Heart right ventricle (tissue), 16 donors: ENCODE data around the gene HTT. TPM values are rescaled to one million over a fixed set of nuclear protein-coding genes. Genes with fewer than 3 reads are reported as not detected.

Experiments
- ATAC-seq, 8 donors: fragments of 200-7000 bp; cut with Tn5 transposase; one replicate each; pipeline ENCODE4 v1.9.1; 2020; ENCODE audit warnings: mild to moderate bottlenecking in 8 of 8, moderate library complexity in 8 of 8, moderate number of reproducible peaks in 1 of 8
- DNase-seq, 2 donors: peaks; one replicate each; pipeline ENCODE4 v3.0.0-alpha.2; 2020
- H3K27ac ChIP-seq, 10 donors: fragments of 200-600 bp; sonication (generic) in 2 of 10; one replicate each; pipeline versions ENCODE4 v1.5.0 to v1.8.0; 2020 to 2022; ENCODE audit warnings: mild to moderate bottlenecking in 3 of 10
- H3K27me3 ChIP-seq, 7 donors: fragments of 200-600 bp; one replicate each; pipeline ENCODE4 v1.8.0; 2021 to 2022; ENCODE audit warnings: mild to moderate bottlenecking in 2 of 7
- H3K36me3 ChIP-seq, 9 donors: fragments of 200-600 bp; sonication (generic) in 1 of 9; one replicate each; pipeline versions ENCODE4 v1.5.0 to v1.8.0; 2020 to 2022; ENCODE audit warnings: mild to moderate bottlenecking in 2 of 9
- H3K4me1 ChIP-seq, 9 donors: fragments of 200-600 bp; sonication (generic) in 1 of 9; one replicate each; pipeline versions ENCODE4 v1.5.0 to v1.8.0; 2020 to 2022; ENCODE audit warnings: mild to moderate bottlenecking in 4 of 9
- H3K4me3 ChIP-seq, 10 donors: fragments of 200-600 bp; sonication (generic) in 2 of 10; one replicate each; pipeline versions ENCODE4 v1.5.0 to v1.8.0; 2020 to 2022; ENCODE audit warnings: mild to moderate bottlenecking in 7 of 10, moderate library complexity in 2 of 10
- H3K9me3 ChIP-seq, 11 donors: fragments of 200-600 bp in 10 of 11; sonication (generic) in 2 of 11; one replicate each; pipeline versions ENCODE4 v1.5.0 to v1.8.0; 2013 to 2022; ENCODE audit warnings: mild to moderate bottlenecking in 2 of 11, control low read depth in 1 of 11, moderate library complexity in 1 of 11
- WGBS, 2 donors: extraction: QIAGEN DNeasy Blood & Tissue Kit; methylation state at CpG; one replicate each; pipeline ENCODE4 v1.1.7; 2013; ENCODE audit warnings: inconsistent platforms in 1 of 2; 5-methylcytosine and 5-hydroxymethylcytosine counted together
- intact Hi-C, 10 donors: fragments of 100-400 bp; cut with DNase I; formaldehyde crosslinking; loops; one replicate each; pipeline versions ENCODE4 v1.11.1 to v1.14.2; 2022
- polyA plus RNA-seq, 2 donors: library from polyadenylated mRNA; stranded (reverse); fragments of 200-250 nt; gene quantifications; one replicate each; pipeline ENCODE4 v1.2.3, GENCODE V29; 2013
- total RNA-seq, 10 donors: library from RNA; stranded (reverse); fragmentation: NEBNext Ultra II Directional in 3 of 10; extraction: Animal tissue kit (Norgen Biotek cat#: 25700) in 3 of 10; gene quantifications; one replicate each; pipeline versions ENCODE4 v1.2.1 to v1.2.4, GENCODE V29; 2021 to 2023
- TF ChIP-seq, protein P1 (sequence below), 9 donors: fragments of 200-600 bp; sonication (generic) in 2 of 9; IDR thresholded peaks; one replicate each; pipeline versions ENCODE4 v1.5.0 to v1.8.0; 2021 to 2022; ENCODE audit warnings: antibody characterized with exemption in 9 of 9, mild to moderate bottlenecking in 5 of 9, moderate library complexity in 1 of 9
- donor health status: Arrhythmogenic right ventricular cardiomyopathy.
- donor health status: ischemic (EF 13 %, LVEDD 7.1; RV severe dilation, severe dysfunction).
- donor health status: healthy with polysubstance abuse.
- donor health status: DM: no; HTN: yes; CAD: no.
- donor health status: DM: no; HTN: no; CAD: no.
- donor health status: ischemic (EF 25% LVEDD 6.9; RV normal size, moderate dysfunction).
- donor health status: ischemic (EF 25% LVEDD 5.7; RV mildly dilated, moderate dysfunction).
- donor health status: healthy.
- donor health status: DM: yes; HTN: yes; CAD: no.
- donor health status: Ischemic cardiomyopathy.
- donor health status: ischemic (EF 35%, LVEDD 5.7; RV mildly dilated, moderate dysfunction).
- donor health status: nonischemic (EF 11% LVEDD 7.7; RV severe dilation, severe dysfunction).
- donor health status: DM: yes; HTN: yes; CAD: no.
- donor health status: PGD.
- donor health status: ischemic (EF 29% LVEDD 5.4; RV normal size, mild dysfunction).
- donor health status: nonischemic (EF 23%, LVEDD 6.1; RV moderate dilation, normal function).

Gene HTT
- total and polyA plus RNA-seq, 12 donors = 6.3 to 34.0 (median 24.1) TPM

DNA sequence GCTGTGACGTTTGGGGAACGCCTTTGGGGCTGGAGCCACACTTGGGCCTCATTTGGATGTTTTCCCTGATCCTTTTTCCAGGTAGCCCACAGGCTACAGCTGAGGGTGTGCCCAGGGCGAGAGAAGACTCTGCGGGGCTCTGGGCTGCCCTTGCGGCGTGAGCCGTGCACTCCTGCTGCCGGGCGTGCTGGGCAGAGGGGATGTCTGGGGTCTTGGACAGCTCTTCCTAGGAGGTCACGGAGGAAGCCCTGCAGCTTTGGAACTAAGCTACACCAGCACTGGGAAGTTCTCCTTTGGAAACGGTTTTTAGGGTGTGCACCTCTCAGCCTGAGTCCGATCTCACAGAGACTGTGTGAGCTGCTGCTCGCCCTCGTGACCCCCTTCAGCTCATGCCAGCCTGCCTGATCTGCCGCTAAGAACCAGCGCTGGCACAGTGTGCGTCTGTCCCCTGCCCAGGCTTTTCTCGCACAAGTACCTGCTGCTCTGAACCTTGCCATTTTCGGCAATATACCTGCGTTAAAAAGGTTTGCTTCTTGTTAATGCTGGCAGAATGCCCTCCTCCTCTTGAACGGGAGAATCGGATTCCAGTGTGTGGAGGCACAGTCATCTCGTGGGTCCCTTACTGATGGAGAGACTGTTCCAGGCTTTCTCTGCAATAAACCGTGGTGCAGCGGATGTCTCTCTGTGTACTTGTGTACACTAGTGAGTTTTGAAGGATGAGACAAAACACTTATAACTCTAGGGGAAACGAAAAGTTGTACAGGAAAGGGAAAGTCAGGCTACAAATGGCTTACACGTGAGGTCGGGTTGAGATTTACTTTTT is 188.8 kb downstream of the HTT start:
- ATAC-seq = peak in 2 of 8 donors; percentile 18 to 45
- Histone ChIP-seq H3K36me3 (no peaks in the 10 kb centered on the region), H3K27me3 (no peaks in the 10 kb centered on the region), H3K4me3 (no peak overlapping the region), H3K27ac (no peak overlapping the region), H3K4me1 (no peaks in the 10 kb centered on the region), H3K9me3 (peaks cover 0 to 4% (median 0%) of the 10 kb centered on the region in 11 donors)
- intact Hi-C loops = no loop called here
- DNase-seq = peak in 1 of 2 donors; percentile 1
- 85 to 87% methylated on average over 28 of the region's 28 CpGs for WGBS, 2 donors
- TF ChIP-seq, protein P1, sequence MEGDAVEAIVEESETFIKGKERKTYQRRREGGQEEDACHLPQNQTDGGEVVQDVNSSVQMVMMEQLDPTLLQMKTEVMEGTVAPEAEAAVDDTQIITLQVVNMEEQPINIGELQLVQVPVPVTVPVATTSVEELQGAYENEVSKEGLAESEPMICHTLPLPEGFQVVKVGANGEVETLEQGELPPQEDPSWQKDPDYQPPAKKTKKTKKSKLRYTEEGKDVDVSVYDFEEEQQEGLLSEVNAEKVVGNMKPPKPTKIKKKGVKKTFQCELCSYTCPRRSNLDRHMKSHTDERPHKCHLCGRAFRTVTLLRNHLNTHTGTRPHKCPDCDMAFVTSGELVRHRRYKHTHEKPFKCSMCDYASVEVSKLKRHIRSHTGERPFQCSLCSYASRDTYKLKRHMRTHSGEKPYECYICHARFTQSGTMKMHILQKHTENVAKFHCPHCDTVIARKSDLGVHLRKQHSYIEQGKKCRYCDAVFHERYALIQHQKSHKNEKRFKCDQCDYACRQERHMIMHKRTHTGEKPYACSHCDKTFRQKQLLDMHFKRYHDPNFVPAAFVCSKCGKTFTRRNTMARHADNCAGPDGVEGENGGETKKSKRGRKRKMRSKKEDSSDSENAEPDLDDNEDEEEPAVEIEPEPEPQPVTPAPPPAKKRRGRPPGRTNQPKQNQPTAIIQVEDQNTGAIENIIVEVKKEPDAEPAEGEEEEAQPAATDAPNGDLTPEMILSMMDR (IDR thresholded peaks at IDR 0.05) = no peak

DNA sequence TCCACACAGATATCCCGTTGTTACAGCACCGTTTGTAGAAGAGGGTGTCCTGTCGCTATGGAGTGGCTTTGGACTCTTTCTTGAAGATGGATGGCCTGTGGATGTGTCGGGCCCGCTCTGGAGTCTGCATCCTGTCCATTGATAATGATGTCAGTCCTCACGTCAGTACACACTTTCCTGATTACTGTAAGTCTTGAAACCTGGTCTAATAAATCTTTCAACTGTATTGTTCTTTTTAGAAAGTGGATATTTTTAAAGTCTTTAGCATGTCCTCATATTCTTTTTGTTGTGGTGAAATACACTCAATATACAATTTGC is 189.4 kb downstream of the HTT start:
- no peaks in the 10 kb centered on the region for H3K27me3 ChIP-seq
- no peak overlapping the region for H3K27ac ChIP-seq
- no peaks in the 10 kb centered on the region for H3K4me1 ChIP-seq
- ATAC-seq = no peak
- peaks cover 0 to 4% (median 0%) of the 10 kb centered on the region in 11 donors for H3K9me3 ChIP-seq
- no peaks in the 10 kb centered on the region for H3K36me3 ChIP-seq
- no peak for DNase-seq
- no peak overlapping the region for H3K4me3 ChIP-seq
- WGBS, 2 donors = 61% methylated on average over 6 of the region's 6 CpGs
- TF ChIP-seq, protein P1 (IDR thresholded peaks at IDR 0.05) = no peak
- intact Hi-C loops = no loop called here

DNA sequence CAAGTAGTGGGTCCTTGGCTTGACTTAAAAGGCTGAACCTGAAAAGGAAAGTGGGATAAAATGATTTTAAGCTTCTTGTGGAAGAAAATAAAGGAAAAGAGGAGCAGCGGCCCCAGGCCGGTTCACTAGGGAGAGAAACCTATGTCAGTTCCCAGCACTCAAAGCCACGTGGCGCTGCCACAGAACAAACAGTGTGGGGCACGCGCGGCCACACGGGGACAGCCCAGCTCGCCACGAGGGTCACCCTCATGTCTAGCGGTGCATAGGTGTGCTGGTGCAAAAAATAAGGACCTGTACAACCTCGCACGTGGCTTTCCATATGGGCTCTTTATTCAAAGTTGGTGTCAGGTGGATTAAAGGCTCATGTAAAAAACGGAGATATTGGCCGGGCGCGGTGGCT is 191.6 kb downstream of the HTT start:
- intact Hi-C loops = no loop called here
- DNase-seq = peak in 1 of 2 donors; percentile 1
- TF ChIP-seq, protein P1 (IDR thresholded peaks at IDR 0.05) = no peak
- H3K27me3 ChIP-seq = no peaks in the 10 kb centered on the region
- no peaks in the 10 kb centered on the region for H3K9me3 ChIP-seq
- no peak overlapping the region for H3K4me3 ChIP-seq
- no peak overlapping the region for H3K27ac ChIP-seq
- no peak for ATAC-seq
- WGBS, 2 donors = 96 to 99% methylated on average over 17 of the region's 17 CpGs
- H3K4me1 ChIP-seq = peaks cover 0 to 11% (median 0%) of the 10 kb centered on the region in 9 donors
- H3K36me3 ChIP-seq = no peaks in the 10 kb centered on the region

DNA sequence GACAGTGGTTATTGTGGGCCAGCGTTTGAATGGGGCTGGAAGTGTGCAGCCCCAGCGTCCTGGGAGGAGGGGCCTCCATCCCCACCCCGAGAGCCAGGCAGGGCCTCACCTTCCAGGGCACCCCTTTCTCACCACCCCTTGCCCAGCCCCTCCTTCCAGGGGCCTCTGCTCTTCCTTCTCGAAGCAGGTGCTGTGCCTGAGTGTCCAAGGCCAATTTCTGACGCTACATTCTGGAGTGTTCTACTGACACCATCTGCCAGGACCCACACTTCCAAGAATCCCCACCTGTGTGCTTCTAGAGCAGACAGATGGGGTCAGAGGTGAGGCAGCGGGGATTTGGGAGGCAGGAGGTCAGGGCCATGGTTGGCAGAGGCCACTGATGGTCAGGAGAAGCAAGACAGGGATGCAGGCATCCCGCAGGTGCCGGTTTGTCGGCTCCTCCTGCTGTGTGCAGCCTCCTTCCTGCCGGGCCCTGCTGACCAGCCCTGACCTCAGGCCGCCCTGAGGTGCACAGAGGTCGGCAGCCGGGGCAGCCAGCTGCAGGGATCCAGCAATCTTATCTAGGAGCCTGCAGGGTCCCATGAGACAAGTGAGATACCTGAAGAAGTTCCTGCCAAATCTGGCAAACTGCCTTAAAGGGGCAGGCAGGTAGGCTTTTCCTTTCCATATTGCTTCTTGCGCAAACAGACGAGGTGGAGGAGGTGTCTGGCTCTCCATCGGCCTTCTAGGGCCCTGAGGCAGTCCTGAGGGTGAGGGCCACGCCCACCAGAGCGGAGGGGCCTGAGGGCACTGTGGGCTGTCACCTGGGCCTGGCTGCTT is 193.3 kb downstream of the HTT start:
- Histone ChIP-seq H3K4me3 (no peak overlapping the region), H3K4me1 (peaks cover 0 to 11% (median 0%) of the 10 kb centered on the region in 9 donors), H3K9me3 (peaks cover 0 to 3% (median 0%) of the 10 kb centered on the region in 11 donors), H3K27me3 (no peaks in the 10 kb centered on the region), H3K27ac (no peak overlapping the region), H3K36me3 (no peaks in the 10 kb centered on the region)
- DNase-seq (peak in 1 of 2 donors; percentile 1), ATAC-seq (no peak)
- 72 to 79% methylated on average over 18 of the region's 18 CpGs for WGBS, 2 donors
- intact Hi-C loops = no loop called here
- TF ChIP-seq, protein P1 (IDR thresholded peaks at IDR 0.05) = no peak
